DMS 273 (cell line): Measurements from ENCODE around the gene GPR160.
A peak's percentile ranks its signal among the peaks of the same experiment; 100 is the strongest.
"Not testable (repeated sequence)": the region's sequence is repeated elsewhere in the genome, so short reads cannot be mapped to it uniquely, and the experiment has no call there.

ENCODE experiments used
- DNase-seq: peaks from one replicate; lab custom pipeline; 2025; ENCODE audit not compliant: unreplicated experiment; lab: John Stamatoyannopoulos, UW

The GPR160 gene

GRCh38 chr3:170109579-170110293 lies 71.9 kb downstream of the GPR160 start:
- no peak for DNase-seq

- no peak for DNase-seq
Measured at GRCh38 chr3:170111147-170111771, 73.5 kb downstream of the GPR160 start.

DNA sequence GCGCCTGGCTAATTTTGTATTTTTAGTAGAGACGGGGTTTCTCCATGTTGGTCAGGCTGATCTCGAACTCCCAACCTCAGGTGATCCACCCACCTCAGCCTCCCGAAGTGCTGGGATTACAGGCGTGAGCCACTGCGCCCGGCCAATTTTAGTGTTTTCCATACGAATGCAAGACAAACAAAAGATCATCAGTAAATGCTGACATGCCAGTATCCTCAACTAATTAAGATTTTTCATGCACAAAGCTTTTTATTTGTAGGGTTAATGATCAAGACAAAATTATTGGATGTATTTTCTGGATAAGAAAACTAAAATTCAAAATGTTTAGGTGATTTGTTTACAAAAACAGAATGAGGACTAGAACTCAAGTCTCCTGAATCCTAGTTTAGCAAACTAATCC lies 76.4 kb downstream of the GPR160 start:
- not testable (repeated sequence) for DNase-seq

- DNase-seq = peak; percentile 32
Measured at GRCh38 chr3:170117134-170117533, 79.3 kb downstream of the GPR160 start.

GRCh38 chr3:170128259-170128976 lies 90.6 kb downstream of the GPR160 start:
- DNase-seq = peak; percentile 47

DNA sequence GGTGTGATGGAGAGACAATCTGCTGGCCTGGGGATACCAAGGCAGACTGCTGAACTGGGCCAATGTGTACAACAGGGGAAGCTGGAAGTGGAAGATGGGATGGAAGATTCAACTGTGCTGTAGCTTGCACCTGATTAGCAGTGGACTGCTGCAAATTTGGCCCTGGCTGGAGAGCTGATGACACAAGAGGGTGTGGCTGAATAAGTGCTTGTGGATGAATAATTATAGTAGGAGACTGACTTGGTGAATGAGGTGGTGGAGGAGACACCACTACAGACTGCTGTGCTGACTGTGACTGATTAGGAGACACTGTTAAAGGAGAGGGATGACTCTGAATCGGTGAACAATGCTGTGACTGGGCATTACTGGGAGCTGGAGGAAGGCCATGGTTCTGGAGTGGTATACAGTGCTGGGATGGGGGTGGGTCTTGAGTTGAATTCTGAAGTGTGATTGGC lies 91.2 kb downstream of the GPR160 start:
- DNase-seq = peak; percentile 49

- no peak for DNase-seq
Measured at GRCh38 chr3:170130532-170130931, 92.7 kb downstream of the GPR160 start.

DNA sequence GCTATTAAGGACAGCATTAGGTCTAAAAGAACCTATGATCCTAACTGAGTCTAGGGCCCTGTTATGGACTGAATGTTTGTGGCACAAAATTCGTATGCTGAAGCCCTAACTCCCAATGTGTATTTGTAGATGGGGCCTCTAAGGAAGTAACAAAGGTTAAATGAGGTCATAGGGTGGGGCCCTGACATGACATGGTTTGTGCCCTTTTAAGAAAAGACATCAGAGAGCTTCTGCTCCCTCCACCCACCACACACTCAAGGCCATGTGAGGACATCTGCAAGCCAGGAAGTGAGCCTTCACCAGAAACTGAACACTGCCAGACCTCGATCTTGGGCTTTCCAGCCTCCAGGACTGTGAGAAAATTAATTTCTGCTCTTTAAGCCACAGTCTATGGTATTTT lies 94.5 kb downstream of the GPR160 start:
- DNase-seq = no peak
